Gastrocnemius medialis (tissue), 4 donors: Measurements from ENCODE around the gene DDX27. TPM values are rescaled to one million over a fixed set of nuclear protein-coding genes. Genes with fewer than 3 reads are reported as not detected.

ENCODE experiments used
- ATAC-seq, 2 donors: fragments of 150-250 bp; one replicate each; pipeline ENCODE4 v1.9.1; 2016
- DNase-seq, 2 donors: peaks; one replicate each; pipeline ENCODE4 v3.0.0-alpha.2; 2019
- H3K27ac ChIP-seq, 4 donors: fragments of 200-600 bp; sonication (generic); 1 replicate in 1 of 4; 2 replicates in 3 of 4; pipeline ENCODE4 v1.5.1; 2016 to 2018; ENCODE audit warnings: mild to moderate bottlenecking in 2 of 4, moderate library complexity in 1 of 4
- H3K27me3 ChIP-seq, 3 donors: fragments of 200-600 bp; sonication (generic) in 2 of 3; 1 replicate in 1 of 3; 2 replicates in 2 of 3; pipeline versions ENCODE4 v1.5.1 to v1.6.0; 2016 to 2019; ENCODE audit warnings: mild to moderate bottlenecking in 1 of 3, moderate library complexity in 1 of 3
- H3K36me3 ChIP-seq, 2 donors: fragments of 200-600 bp; sonication (generic) in 1 of 2; one replicate each; pipeline ENCODE4 v1.5.1; 2017 to 2018
- H3K4me1 ChIP-seq, 2 donors: fragments of 200-600 bp; sonication (generic) in 1 of 2; one replicate each; pipeline ENCODE4 v1.5.1; 2016 to 2017; ENCODE audit warnings: mild to moderate bottlenecking in 2 of 2
- H3K4me3 ChIP-seq, 4 donors: fragments of 200-600 bp; sonication (generic) in 3 of 4; 1 replicate in 1 of 4; 2 replicates in 3 of 4; pipeline ENCODE4 v1.5.1; 2016 to 2019; ENCODE audit warnings: mild to moderate bottlenecking in 2 of 4
- H3K9me3 ChIP-seq, 3 donors: fragments of 200-600 bp; sonication (generic) in 2 of 3; 1 replicate in 1 of 3; 2 replicates in 2 of 3; pipeline ENCODE4 v1.5.1; 2016 to 2019
- POLR2A ChIP-seq, 2 donors: fragments of 450-650 bp; IDR thresholded peaks; one replicate each; pipeline ENCODE4 v1.6.1; 2017; ENCODE audit warnings: antibody characterized with exemption in 2 of 2, mild to moderate bottlenecking in 2 of 2, moderate library complexity in 2 of 2
- in situ Hi-C, 4 donors: fragments of 200-750 bp; cut with MboI; loops; one replicate each; pipeline versions ENCODE4 v1.15.0 to v1.8.0; 2017; ENCODE audit warnings: low sequenced_read_pairs in 4 of 4
- intact Hi-C: fragments of 100-400 bp; cut with DNase I; formaldehyde crosslinking; loops from one replicate; pipeline ENCODE4 v1.15.1; 2023; ENCODE audit warnings: low total_unique reads
- total RNA-seq, 4 donors: library from RNA; depleted of rRNA; stranded (reverse); fragments of >200 nt; gene quantifications; one replicate each; pipeline versions ENCODE4 v1.1.0 to v1.2.3, GENCODE V29; 2016
- TF ChIP-seq, protein P1 (sequence below), 5 experiments: fragments of 450-650 bp in 3 of 5; fragments of 200-600 bp in 2 of 5; sonication (generic) in 2 of 5; IDR thresholded peaks in 4 of 5; conservative IDR thresholded peaks in 1 of 5; 1 replicate in 4 of 5; 2 replicates in 1 of 5; pipeline ENCODE4 v1.5.1; 2016 to 2019; ENCODE audit warnings: antibody characterized with exemption in 5 of 5, mild to moderate bottlenecking in 3 of 5, moderate library complexity in 3 of 5

DDX27 gene
- total RNA-seq, 4 donors from 2014 or later: 12.6 to 39.7 (median 23.3) TPM

- Histone ChIP-seq H3K27me3 (no peaks in the 10 kb centered on the region), H3K36me3 (no peaks in the 10 kb centered on the region), H3K9me3 (no peaks in the 10 kb centered on the region), H3K27ac (no peak overlapping the region), H3K4me3 (no peak overlapping the region), H3K4me1 (peaks cover 38 to 43% of the 10 kb centered on the region in 2 donors)
- intact Hi-C loops: loop anchor here (5.0 kb wide), 1 partner anchor 42 kb away; no protein-coding TSS in a partner anchor
- no peak for TF ChIP-seq POLR2A (IDR thresholded peaks at IDR 0.05)
- TF ChIP-seq, protein P1, sequence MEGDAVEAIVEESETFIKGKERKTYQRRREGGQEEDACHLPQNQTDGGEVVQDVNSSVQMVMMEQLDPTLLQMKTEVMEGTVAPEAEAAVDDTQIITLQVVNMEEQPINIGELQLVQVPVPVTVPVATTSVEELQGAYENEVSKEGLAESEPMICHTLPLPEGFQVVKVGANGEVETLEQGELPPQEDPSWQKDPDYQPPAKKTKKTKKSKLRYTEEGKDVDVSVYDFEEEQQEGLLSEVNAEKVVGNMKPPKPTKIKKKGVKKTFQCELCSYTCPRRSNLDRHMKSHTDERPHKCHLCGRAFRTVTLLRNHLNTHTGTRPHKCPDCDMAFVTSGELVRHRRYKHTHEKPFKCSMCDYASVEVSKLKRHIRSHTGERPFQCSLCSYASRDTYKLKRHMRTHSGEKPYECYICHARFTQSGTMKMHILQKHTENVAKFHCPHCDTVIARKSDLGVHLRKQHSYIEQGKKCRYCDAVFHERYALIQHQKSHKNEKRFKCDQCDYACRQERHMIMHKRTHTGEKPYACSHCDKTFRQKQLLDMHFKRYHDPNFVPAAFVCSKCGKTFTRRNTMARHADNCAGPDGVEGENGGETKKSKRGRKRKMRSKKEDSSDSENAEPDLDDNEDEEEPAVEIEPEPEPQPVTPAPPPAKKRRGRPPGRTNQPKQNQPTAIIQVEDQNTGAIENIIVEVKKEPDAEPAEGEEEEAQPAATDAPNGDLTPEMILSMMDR (IDR thresholded peaks at IDR 0.05 in 4 of 5, conservative IDR thresholded peaks at IDR 0.05 in 1 of 5): no peak
- in situ Hi-C loops: no loop called here
- no peak for DNase-seq
- ATAC-seq: no peak
These were observed 34.5 kb upstream of the DDX27 start for GRCh38 chr20:49184691-49185070.

DNA sequence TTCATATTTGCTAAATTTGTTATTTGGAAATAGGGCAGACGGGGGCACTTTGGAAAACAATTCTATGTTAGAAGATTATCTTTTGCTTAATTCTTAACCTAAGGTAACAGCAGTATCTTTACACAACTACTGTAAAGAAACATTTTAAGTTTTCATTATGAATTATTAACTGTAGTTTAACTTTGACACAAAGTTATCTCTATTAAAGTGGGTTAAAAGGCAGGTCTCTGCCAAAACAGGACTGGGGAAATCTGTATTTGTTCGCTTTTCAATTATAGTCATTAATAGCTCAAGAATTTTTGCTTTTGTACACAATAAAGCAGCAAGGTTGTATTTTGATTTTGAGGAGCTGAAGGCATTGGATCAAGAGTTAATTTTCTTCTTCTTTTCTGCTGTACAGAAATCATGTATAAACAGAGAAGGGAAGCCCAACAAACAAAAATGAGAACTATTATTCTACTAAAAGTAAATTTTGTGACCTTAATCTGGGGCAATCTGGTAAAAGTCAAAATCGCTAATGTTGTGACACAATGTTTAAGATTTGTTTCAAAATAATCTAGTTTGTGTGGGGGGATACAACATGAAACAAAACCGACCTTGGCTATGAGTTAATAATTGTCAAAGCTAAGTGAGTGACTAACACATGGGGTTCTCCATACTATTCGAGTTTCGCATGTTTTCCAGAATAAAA lies 34.0 kb upstream of the DDX27 start:
- TF ChIP-seq POLR2A (IDR thresholded peaks at IDR 0.05): no peak
- TF ChIP-seq, protein P1 (IDR thresholded peaks at IDR 0.05 in 4 of 5, conservative IDR thresholded peaks at IDR 0.05 in 1 of 5): no peak
- Histone ChIP-seq H3K9me3 (no peaks in the 10 kb centered on the region), H3K27me3 (no peaks in the 10 kb centered on the region), H3K4me3 (no peak overlapping the region), H3K4me1 (peaks cover 34 to 38% of the 10 kb centered on the region in 2 donors), H3K36me3 (no peaks in the 10 kb centered on the region), H3K27ac (no peak overlapping the region)
- DNase-seq (no peak), ATAC-seq (no peak)
- in situ Hi-C loops: no loop called here
- intact Hi-C loops: no loop called here

- peaks cover 24 to 35% of the 10 kb centered on the region in 2 donors for H3K4me1 ChIP-seq
- DNase-seq: peak; percentile 20 to 44
- no peaks in the 10 kb centered on the region for H3K27me3 ChIP-seq
- peak overlapping the region; percentile 84 to 98 (median 92) for H3K27ac ChIP-seq
- no peaks in the 10 kb centered on the region for H3K9me3 ChIP-seq
- H3K4me3 ChIP-seq: peak overlapping the region; percentile 74 to 83 (median 82)
- ATAC-seq: peak; percentile 28 to 34
- H3K36me3 ChIP-seq: no peaks in the 10 kb centered on the region
- in situ Hi-C loops (no loop called here), intact Hi-C loops (no loop called here)
- TF ChIP-seq, protein P1 (IDR thresholded peaks at IDR 0.05 in 4 of 5, conservative IDR thresholded peaks at IDR 0.05 in 1 of 5): no peak
- peak; percentile 25 for TF ChIP-seq POLR2A (IDR thresholded peaks at IDR 0.05)
These were observed 32.5 kb upstream of the DDX27 start for GRCh38 chr20:49186535-49187329.

DNA sequence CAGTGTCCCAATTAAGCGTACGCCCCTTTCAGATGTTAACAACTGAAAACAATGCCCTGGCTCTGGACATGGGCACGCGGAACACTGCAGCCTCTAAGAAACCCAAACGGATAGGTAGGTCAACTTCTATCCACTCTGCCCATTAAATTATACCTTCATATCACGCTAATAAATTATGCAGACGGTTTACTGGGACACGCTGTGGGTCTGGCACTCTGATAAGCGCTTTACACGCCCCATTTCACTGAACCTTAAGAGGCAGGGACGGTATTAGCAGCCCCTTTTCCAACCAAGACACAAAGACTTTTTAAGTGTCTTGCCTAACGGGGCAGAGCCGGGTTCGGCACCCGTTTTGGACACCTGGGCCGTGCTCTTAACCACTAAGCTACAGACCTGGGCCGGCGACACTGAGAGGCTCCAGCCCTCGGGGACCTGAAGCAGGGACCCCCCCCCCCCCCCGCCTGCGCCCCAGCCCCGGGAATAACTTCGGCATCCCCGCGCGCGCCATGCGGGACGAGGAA lies 31.8 kb upstream of the DDX27 start:
- ATAC-seq (peak; percentile 22 to 28), DNase-seq (peak in 1 of 2 donors; percentile 28)
- H3K4me3 ChIP-seq: peak overlapping the region; percentile 74 to 83 (median 82)
- H3K9me3 ChIP-seq: no peaks in the 10 kb centered on the region
- TF ChIP-seq, protein P1 (IDR thresholded peaks at IDR 0.05 in 4 of 5, conservative IDR thresholded peaks at IDR 0.05 in 1 of 5): no peak
- TF ChIP-seq POLR2A (IDR thresholded peaks at IDR 0.05): no peak
- peak overlapping the region; percentile 84 to 98 (median 92) for H3K27ac ChIP-seq
- no peaks in the 10 kb centered on the region for H3K36me3 ChIP-seq
- peaks cover 17 to 30% of the 10 kb centered on the region in 2 donors for H3K4me1 ChIP-seq
- no peaks in the 10 kb centered on the region for H3K27me3 ChIP-seq
- in situ Hi-C loops (no loop called here), intact Hi-C loops (no loop called here)
